Ecto neural progenitor cell (in vitro differentiated cells): ENCODE data around the gene FGFR3.

Source experiments
- DNase-seq: peaks from one replicate; pipeline ENCODE4 v3.0.0-alpha.2; 2018; ENCODE audit warnings: low spot score

FGFR3 gene

GRCh38 chr4:1792832-1793495, at the start of gene FGFR3:
Gene FGFR3, plus strand, starts transcription at chr4:1793293. Its CDS starts 642 bp downstream, at chr4:1793935.
- DNase-seq: peak; percentile 84

DNA sequence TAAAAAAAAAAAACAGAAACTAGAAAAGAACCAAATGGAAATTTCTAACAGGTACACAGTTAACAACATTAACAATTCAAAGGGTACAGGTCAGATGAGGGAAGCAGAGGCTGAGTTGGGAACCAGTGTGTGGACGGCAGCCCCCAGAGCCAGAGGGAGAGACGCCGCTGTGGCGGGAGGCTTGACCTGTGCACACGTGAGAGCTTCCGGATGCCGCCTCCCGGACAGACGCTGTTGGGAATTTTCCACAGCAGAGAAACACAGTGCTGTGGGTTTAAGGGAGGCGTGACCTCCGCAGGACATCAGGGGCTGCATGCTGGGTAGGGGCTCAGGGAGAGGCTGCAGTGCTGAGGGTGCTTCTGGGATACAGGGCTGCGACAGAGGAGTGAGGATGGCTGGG, 49.5 kb upstream of the FGFR3 start:
- no peak for DNase-seq

GRCh38 chr4:1743975-1744374, 49.1 kb upstream of the FGFR3 start:
- no peak for DNase-seq

- DNase-seq: no peak
Observed at GRCh38 chr4:1744552-1744951, 48.5 kb upstream of the FGFR3 start.

GRCh38 chr4:1745165-1745564, 47.9 kb upstream of the FGFR3 start:
- no peak for DNase-seq

- no peak for DNase-seq
Observed at GRCh38 chr4:1745697-1746096, 47.4 kb upstream of the FGFR3 start.

DNA sequence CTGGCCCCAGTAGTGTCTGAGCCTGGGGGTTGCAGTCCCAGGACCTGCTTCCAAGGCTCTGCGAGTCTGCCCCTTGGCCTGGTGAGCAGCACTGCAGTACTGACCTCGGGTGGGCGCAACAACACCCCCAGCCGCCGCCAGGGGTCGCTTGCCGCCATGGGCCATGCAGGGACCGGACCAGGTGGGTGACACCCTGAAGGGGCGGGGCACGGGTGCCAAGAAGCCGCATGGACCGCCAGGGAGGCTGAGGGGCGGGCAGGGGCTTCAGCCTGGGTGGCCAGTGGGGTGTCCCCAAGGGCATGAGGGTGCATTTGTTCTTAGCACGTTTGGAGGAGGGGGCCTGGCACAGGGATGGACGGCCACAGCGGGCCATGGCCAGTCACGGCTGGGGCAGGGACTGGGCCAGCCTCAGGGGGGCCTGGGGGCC, 46.8 kb upstream of the FGFR3 start:
- peak; percentile 96 for DNase-seq

- no peak for DNase-seq
Observed at GRCh38 chr4:1746919-1747602, 46.0 kb upstream of the FGFR3 start.

GRCh38 chr4:1747603-1747967, 45.5 kb upstream of the FGFR3 start:
- DNase-seq: no peak

DNA sequence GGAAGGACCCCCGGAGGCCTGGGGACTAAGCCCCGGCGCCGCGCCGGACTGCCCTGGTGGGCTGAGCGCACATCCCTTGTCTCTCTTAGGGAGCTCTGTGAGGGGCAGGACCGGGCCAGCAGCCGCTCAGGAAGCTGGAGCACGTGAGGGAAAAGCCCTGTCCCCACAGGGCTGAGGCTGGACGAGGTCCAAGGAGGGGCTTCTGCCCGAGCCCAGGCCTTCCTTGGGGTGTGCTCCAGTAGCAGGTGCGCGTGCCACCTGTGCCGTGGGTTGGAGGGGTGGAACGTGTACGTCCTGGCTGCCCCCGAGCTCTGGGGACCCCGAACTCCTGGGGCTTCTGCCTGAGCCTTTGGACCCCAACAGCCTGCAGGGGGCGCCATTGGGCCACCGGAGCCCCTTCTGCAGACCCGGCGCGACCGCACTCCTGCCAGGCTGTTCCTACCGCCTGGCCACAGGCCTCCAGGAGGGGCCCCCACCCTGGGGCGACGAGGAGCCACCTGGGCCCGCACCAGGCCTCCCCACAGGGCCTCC, 44.6 kb upstream of the FGFR3 start:
- peak; percentile 94 for DNase-seq

GRCh38 chr4:1749370-1749769, 43.7 kb upstream of the FGFR3 start:
- peak; percentile 59 for DNase-seq

DNA sequence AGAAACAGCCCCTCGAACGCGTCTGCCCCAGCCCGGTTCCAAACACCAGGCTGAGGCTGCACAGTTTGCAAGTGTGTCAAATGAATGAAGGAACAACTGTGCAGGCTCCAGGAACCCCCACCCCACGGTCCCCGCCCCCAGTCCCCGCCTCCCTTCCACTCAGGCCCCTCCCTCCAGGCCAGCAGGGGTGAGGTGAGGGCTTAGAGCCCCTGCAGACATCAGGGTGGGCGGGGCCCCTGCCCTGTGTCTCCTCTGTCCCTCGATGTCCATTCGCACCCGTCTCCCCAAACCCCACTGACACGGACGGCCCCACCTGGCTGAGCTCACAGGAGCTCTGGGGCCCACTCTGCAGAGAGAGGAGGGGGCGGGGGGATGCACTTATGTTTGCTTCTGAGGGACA, 43.3 kb upstream of the FGFR3 start:
- DNase-seq: no peak

GRCh38 chr4:1750381-1751154, 42.5 kb upstream of the FGFR3 start:
- DNase-seq: no peak

DNA sequence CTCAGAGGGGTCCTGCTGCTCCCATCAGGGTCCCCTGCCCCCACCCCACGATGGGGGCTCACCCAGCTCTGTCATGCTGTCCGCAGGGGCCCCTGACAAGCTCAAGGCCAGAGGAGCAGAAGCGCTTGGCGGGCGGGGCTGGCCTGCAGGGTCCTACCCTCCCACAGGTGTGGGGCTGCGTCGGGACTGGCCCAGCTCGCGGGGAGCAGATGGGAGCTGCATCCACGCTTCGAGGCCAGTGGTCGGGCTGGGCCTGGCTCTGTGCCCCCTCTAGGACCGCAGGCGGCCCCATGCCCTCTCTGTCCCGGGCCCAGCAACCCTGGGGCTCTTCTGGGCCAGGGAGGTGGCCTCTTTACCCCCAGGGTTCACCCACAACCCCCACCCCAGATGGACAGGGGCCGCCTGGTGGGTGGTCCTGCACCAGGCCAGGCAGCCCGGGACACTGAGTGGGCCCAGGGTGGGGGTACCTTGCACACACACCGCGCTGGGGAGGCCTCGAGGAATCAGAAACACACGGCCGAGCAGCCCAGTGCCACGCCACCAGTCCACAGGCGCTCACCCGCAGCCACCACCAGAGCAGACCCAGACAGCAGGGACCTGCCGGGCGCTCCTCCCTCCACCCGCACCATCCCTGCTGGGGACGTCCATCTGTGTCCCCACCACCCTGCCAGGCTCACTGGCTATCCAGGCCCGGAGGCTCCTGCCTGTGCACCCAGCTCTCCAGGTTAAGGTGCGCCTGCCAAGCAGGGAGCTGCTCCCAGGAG, 41.8 kb upstream of the FGFR3 start:
- DNase-seq: no peak

GRCh38 chr4:1751919-1752283, 41.2 kb upstream of the FGFR3 start:
- no peak for DNase-seq

GRCh38 chr4:1752284-1753041, 40.6 kb upstream of the FGFR3 start:
- no peak for DNase-seq

DNA sequence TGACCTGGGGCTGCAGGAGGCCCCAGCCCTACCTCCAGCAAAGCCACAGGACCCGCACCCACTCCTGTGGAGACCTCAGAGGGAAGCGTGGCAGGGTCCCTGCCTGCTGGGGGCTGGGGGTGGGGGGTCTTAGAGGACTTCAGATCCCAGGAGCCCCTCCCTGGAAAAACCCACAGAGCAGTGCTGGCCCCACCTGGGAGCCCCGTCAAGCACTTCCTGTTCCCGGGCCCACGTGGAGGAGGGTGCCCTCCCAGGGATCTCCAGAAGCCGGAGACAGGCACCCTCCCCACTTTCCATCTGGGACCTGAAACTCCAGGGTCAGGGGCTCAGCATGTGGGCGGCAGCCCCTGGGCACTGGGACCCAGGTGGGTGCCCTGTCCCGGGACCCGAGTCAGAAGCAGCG, 39.8 kb upstream of the FGFR3 start:
- DNase-seq: no peak

- no peak for DNase-seq
Observed at GRCh38 chr4:1753697-1754311, 39.3 kb upstream of the FGFR3 start.

DNA sequence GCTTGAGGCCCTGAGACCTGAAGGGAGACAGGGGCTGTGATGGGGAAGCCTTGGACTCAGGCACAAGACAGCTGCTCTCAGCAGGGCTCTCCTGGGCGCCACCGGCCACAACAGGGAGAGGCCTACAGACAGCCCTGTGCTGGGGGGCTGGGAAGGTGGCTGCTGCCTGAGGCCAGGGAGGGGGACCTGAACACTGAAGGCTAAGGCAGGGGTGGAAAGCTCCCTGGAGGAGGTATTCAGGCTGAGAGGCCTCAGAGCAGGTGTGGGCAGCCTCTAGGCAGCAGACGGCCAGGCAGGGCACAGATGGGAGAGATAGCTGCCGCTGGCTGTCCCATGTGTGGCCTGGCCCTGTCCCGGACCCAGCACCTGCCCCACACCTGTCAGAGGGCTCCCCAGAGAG, 38.8 kb upstream of the FGFR3 start:
- no peak for DNase-seq

DNA sequence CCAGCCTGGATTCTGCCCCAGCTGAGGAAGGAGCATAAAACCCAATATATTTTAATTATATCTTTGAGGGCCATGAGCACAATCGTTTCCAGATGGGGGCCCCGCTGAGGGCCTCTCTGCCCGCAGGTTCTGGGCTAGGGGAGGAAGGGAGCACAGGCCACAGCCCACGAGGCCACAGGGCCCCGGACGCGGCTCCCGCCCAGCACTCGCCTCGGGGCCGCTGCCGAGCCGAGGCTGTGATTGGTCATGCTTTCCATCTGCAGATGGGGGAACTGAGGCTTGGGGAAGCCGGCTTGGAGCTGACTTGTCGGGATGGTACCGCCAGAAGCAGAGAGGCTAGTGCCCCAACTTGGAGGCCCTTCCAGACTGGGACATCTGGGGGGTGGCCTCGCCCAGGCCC, 37.8 kb upstream of the FGFR3 start:
- DNase-seq: no peak

GRCh38 chr4:1756079-1756478, 37.0 kb upstream of the FGFR3 start:
- no peak for DNase-seq
